ENCODE data around the gene NVL.

NVL gene

GRCh38 chr1:224258351-224258750 lies 71.6 kb downstream of the NVL start:
- no peak for DNase-seq (ENCODE audit: low spot score)
- TF ChIP-seq CTCF (IDR thresholded peaks at IDR 0.05; ENCODE audit: borderline replicate concordance, control extremely low read depth, extremely low read depth, insufficient read depth, missing control alignments): no peak
- in situ Hi-C loops (cut with MboI; ENCODE audit: low sequenced_read_pairs, unreplicated experiment): no loop called here

- in situ Hi-C loops (cut with MboI; ENCODE audit: low sequenced_read_pairs, unreplicated experiment): no loop called here
These were observed 73.3 kb downstream of the NVL start for GRCh38 chr1:224256640-224257039.

GRCh38 chr1:224253721-224254120 lies 76.3 kb downstream of the NVL start:
- in situ Hi-C loops (cut with MboI; ENCODE audit: low sequenced_read_pairs, unreplicated experiment): no loop called here

More at GRCh38 chr1:224256640-224257039, 73.3 kb downstream of the NVL start:
- no peak for TF ChIP-seq CTCF (IDR thresholded peaks at IDR 0.05; ENCODE audit: borderline replicate concordance, control extremely low read depth, extremely low read depth, insufficient read depth, missing control alignments)
- no peak for DNase-seq (ENCODE audit: low spot score)

GRCh38 chr1:224252479-224252878 lies 77.5 kb downstream of the NVL start:
- no peak for TF ChIP-seq CTCF (IDR thresholded peaks at IDR 0.05; ENCODE audit: borderline replicate concordance, control extremely low read depth, extremely low read depth, insufficient read depth, missing control alignments)
- no peak for DNase-seq (ENCODE audit: low spot score)
- in situ Hi-C loops (cut with MboI; ENCODE audit: low sequenced_read_pairs, unreplicated experiment): no loop called here

More at GRCh38 chr1:224253721-224254120, 76.3 kb downstream of the NVL start:
- no peak for TF ChIP-seq CTCF (IDR thresholded peaks at IDR 0.05; ENCODE audit: borderline replicate concordance, control extremely low read depth, extremely low read depth, insufficient read depth, missing control alignments)
- no peak for DNase-seq (ENCODE audit: low spot score)

- no peak for DNase-seq (ENCODE audit: low spot score)
- TF ChIP-seq CTCF (IDR thresholded peaks at IDR 0.05; ENCODE audit: borderline replicate concordance, control extremely low read depth, extremely low read depth, insufficient read depth, missing control alignments): no peak
- in situ Hi-C loops (cut with MboI; ENCODE audit: low sequenced_read_pairs, unreplicated experiment): no loop called here
These were observed 78.2 kb downstream of the NVL start for GRCh38 chr1:224251741-224252146.

GRCh38 chr1:224245188-224245587 lies 84.8 kb downstream of the NVL start:
- peak; percentile 32 for DNase-seq (ENCODE audit: low spot score)
- in situ Hi-C loops (cut with MboI; ENCODE audit: low sequenced_read_pairs, unreplicated experiment): no loop called here

More at GRCh38 chr1:224245188-224245587, 84.8 kb downstream of the NVL start:
- TF ChIP-seq CTCF (IDR thresholded peaks at IDR 0.05; ENCODE audit: borderline replicate concordance, control extremely low read depth, extremely low read depth, insufficient read depth, missing control alignments): no peak

Measured in GM13976 (cell line).